ENCODE measurements around the gene DARS2.

DNA sequence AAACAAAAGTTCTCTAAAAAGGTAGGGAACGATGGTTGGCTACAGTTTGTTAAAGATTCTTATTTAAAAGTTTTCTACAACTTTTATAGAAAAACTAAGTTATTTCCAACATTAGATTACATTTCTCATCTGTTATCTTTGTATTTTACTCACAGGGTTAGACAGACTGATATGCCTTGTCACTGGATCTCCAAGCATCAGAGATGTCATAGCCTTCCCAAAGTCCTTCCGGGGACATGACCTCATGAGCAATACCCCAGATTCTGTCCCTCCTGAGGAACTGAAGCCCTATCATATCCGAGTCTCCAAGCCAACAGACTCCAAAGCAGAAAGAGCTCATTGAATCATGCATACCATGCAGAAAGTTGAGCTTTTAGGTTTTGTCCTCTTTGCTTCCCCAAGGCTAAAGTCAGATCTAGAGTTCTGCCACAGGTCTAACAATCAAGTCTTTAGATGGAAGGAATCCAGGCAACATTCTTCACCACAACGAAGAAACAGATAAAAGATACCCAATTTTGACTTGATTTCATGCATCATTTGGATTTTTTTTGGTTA, 33.0 kb downstream of the DARS2 start:
- TF ChIP-seq, protein P1, sequence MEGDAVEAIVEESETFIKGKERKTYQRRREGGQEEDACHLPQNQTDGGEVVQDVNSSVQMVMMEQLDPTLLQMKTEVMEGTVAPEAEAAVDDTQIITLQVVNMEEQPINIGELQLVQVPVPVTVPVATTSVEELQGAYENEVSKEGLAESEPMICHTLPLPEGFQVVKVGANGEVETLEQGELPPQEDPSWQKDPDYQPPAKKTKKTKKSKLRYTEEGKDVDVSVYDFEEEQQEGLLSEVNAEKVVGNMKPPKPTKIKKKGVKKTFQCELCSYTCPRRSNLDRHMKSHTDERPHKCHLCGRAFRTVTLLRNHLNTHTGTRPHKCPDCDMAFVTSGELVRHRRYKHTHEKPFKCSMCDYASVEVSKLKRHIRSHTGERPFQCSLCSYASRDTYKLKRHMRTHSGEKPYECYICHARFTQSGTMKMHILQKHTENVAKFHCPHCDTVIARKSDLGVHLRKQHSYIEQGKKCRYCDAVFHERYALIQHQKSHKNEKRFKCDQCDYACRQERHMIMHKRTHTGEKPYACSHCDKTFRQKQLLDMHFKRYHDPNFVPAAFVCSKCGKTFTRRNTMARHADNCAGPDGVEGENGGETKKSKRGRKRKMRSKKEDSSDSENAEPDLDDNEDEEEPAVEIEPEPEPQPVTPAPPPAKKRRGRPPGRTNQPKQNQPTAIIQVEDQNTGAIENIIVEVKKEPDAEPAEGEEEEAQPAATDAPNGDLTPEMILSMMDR (conservative IDR thresholded peaks at IDR 0.05; ENCODE audit: low read length), result no peak
- TF ChIP-seq EZH2phosphoT487 (IDR thresholded peaks at IDR 0.05; ENCODE audit: borderline replicate concordance, low read depth, low read length), result no peak
